ENCODE data around the gene RNF168. TPM values are rescaled to one million over a fixed set of nuclear protein-coding genes. Genes with fewer than 3 reads are reported as not detected.
"Not testable (repeated sequence)": the region's sequence is repeated elsewhere in the genome, so short reads cannot be mapped to it uniquely, and the experiment has no call there.

The RNF168 gene
- polyA plus RNA-seq, 2 of the 4 experiments (the other 2 are of a cell fraction), result 3.8 to 5.9 TPM

- TF ChIP-seq BCL3 (IDR thresholded peaks at IDR 0.05) (no peak), ZFP36 (IDR thresholded peaks at IDR 0.05; ENCODE audit: borderline replicate concordance, partially characterized antibody) (no peak), EHMT2 (IDR thresholded peaks at IDR 0.05; ENCODE audit: low read depth) (no peak), CTCF (IDR thresholded peaks at IDR 0.05) (no peak), CHD4 (IDR thresholded peaks at IDR 0.05; ENCODE audit: borderline replicate concordance) (no peak), CHD2 (IDR thresholded peaks at IDR 0.05; ENCODE audit: low read length, partially characterized antibody) (no peak), FOXS1 (CRISPR knock-in tag; IDR thresholded peaks at IDR 0.05) (no peak), HOXB13 (CRISPR knock-in tag; IDR thresholded peaks at IDR 0.05; ENCODE audit: low read depth) (no peak), GATA3 (IDR thresholded peaks at IDR 0.05; ENCODE audit: borderline replicate concordance) (no peak), JUN (IDR thresholded peaks at IDR 0.05) (no peak)
Measured at GRCh38 chr3:196472286-196472685, 31.3 kb downstream of the RNF168 start (continued).

GRCh38 chr3:196471551-196471950, 32.0 kb downstream of the RNF168 start:
- FAIRE-seq (no peak), ATAC-seq (no peak), DNase-seq (ENCODE audit: low read depth in 1 of 2, low spot score in 1 of 2) (no peak)
- Histone ChIP-seq H3K4me1 (no peaks in the 10 kb centered on the region), H3K27ac (no peak overlapping the region), H3K4me2 (no peak overlapping the region), H3K9me3 (no peaks in the 10 kb centered on the region), H3K4me3 (no peak overlapping the region)
- 94% methylated on average over 2 of the region's 2 CpGs for WGBS (ENCODE audit: missing lambda C conversion rate)
- TF ChIP-seq TFCP2L1 (CRISPR knock-in tag; IDR thresholded peaks at IDR 0.05), result no peak
- no peak for TF ChIP-seq E2F6 (IDR thresholded peaks at IDR 0.05; ENCODE audit: borderline replicate concordance, low read depth)
- no peak for TF ChIP-seq MYC (IDR thresholded peaks at IDR 0.05; ENCODE audit: borderline replicate concordance, low read length)
- TF ChIP-seq ZNF302 (CRISPR knock-in tag; IDR thresholded peaks at IDR 0.05), result no peak
- no peak for TF ChIP-seq RFX5 (IDR thresholded peaks at IDR 0.05)
- TF ChIP-seq NR3C1 (IDR thresholded peaks at IDR 0.05), result no peak
- no peak for TF ChIP-seq POLR2AphosphoS2 (conservative IDR thresholded peaks at IDR 0.05; ENCODE audit: low read length)
- no peak for TF ChIP-seq EHF (CRISPR knock-in tag; IDR thresholded peaks at IDR 0.05)
- TF ChIP-seq RAD21 (conservative IDR thresholded peaks at IDR 0.05 in 1 of 2, IDR thresholded peaks at IDR 0.05 in 1 of 2), result no peak
- TF ChIP-seq MAFK (IDR thresholded peaks at IDR 0.05; ENCODE audit: partially characterized antibody), result no peak
- no peak for TF ChIP-seq FOXS1 (CRISPR knock-in tag; IDR thresholded peaks at IDR 0.05)
- TF ChIP-seq HMGXB4 (CRISPR knock-in tag; IDR thresholded peaks at IDR 0.05; ENCODE audit: borderline replicate concordance), result no peak
- TF ChIP-seq JUNB (IDR thresholded peaks at IDR 0.05), result no peak
- no peak for TF ChIP-seq MAX (IDR thresholded peaks at IDR 0.05)
- no peak for TF ChIP-seq RCOR1 (IDR thresholded peaks at IDR 0.05; ENCODE audit: low read depth, low read length)
- CTCF ChIA-PET, result no interaction called here
- POLR2A ChIA-PET, result no interaction called here

- ATAC-seq; H3K4me3 ChIP-seq; H3K27ac ChIP-seq; H3K4me2 ChIP-seq; POLR2A ChIA-PET; DNase-seq (ENCODE audit: low read depth in 1 of 2, low spot score in 1 of 2); H3K9me3 ChIP-seq; H3K4me1 ChIP-seq; FAIRE-seq: not testable (repeated sequence)
- CTCF ChIA-PET, result interaction anchor here (1.6 kb wide), 1 partner anchor 20 kb away, joined by 4 read pairs; no protein-coding TSS in a partner anchor
- WGBS (ENCODE audit: missing lambda C conversion rate), result 100% methylated on average over 3 of the region's 3 CpGs
Measured at GRCh38 chr3:196470182-196470581, 33.4 kb downstream of the RNF168 start.
